Mucosa of rectum (tissue), 2 donors: Measurements from ENCODE around the gene SMTN.
"Not testable (repeated sequence)": the region's sequence is repeated elsewhere in the genome, so short reads cannot be mapped to it uniquely, and the experiment has no call there.

Experiments
- H3K27ac ChIP-seq, 2 donors: one replicate each; pipeline ENCODE4 v1.7.0; 2013; ENCODE audit warnings: inconsistent platforms in 2 of 2, low read depth in 2 of 2, low read length in 2 of 2
- H3K27me3 ChIP-seq, 2 donors: one replicate each; pipeline ENCODE4 v1.7.0; 2013; ENCODE audit warnings: low read length in 2 of 2; ENCODE audit not compliant: control insufficient read depth in 2 of 2, insufficient read depth in 2 of 2
- H3K36me3 ChIP-seq, 2 donors: one replicate each; pipeline ENCODE4 v1.7.0; 2013; ENCODE audit warnings: low read length in 2 of 2; ENCODE audit not compliant: control insufficient read depth in 2 of 2, insufficient read depth in 2 of 2
- H3K4me1 ChIP-seq, 2 donors: one replicate each; pipeline ENCODE4 v1.7.0; 2013; ENCODE audit warnings: low read length in 2 of 2, mild to moderate bottlenecking in 1 of 2; ENCODE audit not compliant: control insufficient read depth in 2 of 2, insufficient read depth in 2 of 2
- H3K4me3 ChIP-seq, 2 donors: one replicate each; pipeline ENCODE4 v1.7.0; 2013; ENCODE audit warnings: low read length in 2 of 2
- H3K9ac ChIP-seq, 2 donors: one replicate each; pipeline ENCODE4 v1.7.0; 2013; ENCODE audit warnings: low read length in 2 of 2, low read depth in 1 of 2, mild to moderate bottlenecking in 1 of 2
- H3K9me3 ChIP-seq, 2 donors: one replicate each; pipeline ENCODE4 v1.7.0; 2013; ENCODE audit warnings: low read length in 2 of 2; ENCODE audit not compliant: control insufficient read depth in 2 of 2
- donor health status: healthy.
- donor health status: Normal muscosa, but diverticular disease.

SMTN gene

GRCh38 chr22:31096657-31097279 lies 15.7 kb downstream of the SMTN start:
- Histone ChIP-seq H3K27me3 (no peaks in the 10 kb centered on the region), H3K36me3 (peaks cover 55 to 56% of the 10 kb centered on the region in 2 donors), H3K9ac (no peak overlapping the region), H3K9me3 (no peaks in the 10 kb centered on the region), H3K27ac (peak overlapping the region in 1 of 2 donors; percentile 16), H3K4me3 (no peak overlapping the region), H3K4me1 (peaks cover 0 to 5% of the 10 kb centered on the region in 2 donors)

- H3K27me3 ChIP-seq, H3K4me3 ChIP-seq, H3K4me1 ChIP-seq, H3K27ac ChIP-seq, H3K9me3 ChIP-seq, H3K9ac ChIP-seq: not testable (repeated sequence)
- peaks cover 48 to 49% of the 10 kb centered on the region in 2 donors for H3K36me3 ChIP-seq
Observed at GRCh38 chr22:31097539-31097938, 16.4 kb downstream of the SMTN start.

GRCh38 chr22:31097941-31098631 lies 17.0 kb downstream of the SMTN start:
- Histone ChIP-seq H3K27me3 (no peaks in the 10 kb centered on the region), H3K4me1 (no peaks in the 10 kb centered on the region), H3K4me3 (no peak overlapping the region), H3K36me3 (peaks cover 43 to 46% of the 10 kb centered on the region in 2 donors), H3K27ac (peak overlapping the region in 1 of 2 donors; percentile 63), H3K9me3 (no peaks in the 10 kb centered on the region), H3K9ac (no peak overlapping the region)

GRCh38 chr22:31098632-31099110 lies 17.6 kb downstream of the SMTN start:
- no peaks in the 10 kb centered on the region for H3K9me3 ChIP-seq
- H3K36me3 ChIP-seq: peaks cover 46 to 48% of the 10 kb centered on the region in 2 donors
- H3K27me3 ChIP-seq: no peaks in the 10 kb centered on the region
- H3K9ac ChIP-seq: peak overlapping the region in 1 of 2 donors; percentile 14
- no peak overlapping the region for H3K4me3 ChIP-seq
- H3K4me1 ChIP-seq: no peaks in the 10 kb centered on the region
- H3K27ac ChIP-seq: peak overlapping the region; percentile 37 to 63

GRCh38 chr22:31099386-31099785 lies 18.3 kb downstream of the SMTN start:
- Histone ChIP-seq H3K27ac (peak overlapping the region; percentile 37 to 63), H3K4me1 (no peaks in the 10 kb centered on the region), H3K27me3 (no peaks in the 10 kb centered on the region), H3K9me3 (no peaks in the 10 kb centered on the region), H3K36me3 (peaks cover 45 to 50% of the 10 kb centered on the region in 2 donors), H3K4me3 (no peak overlapping the region), H3K9ac (no peak overlapping the region)

- no peaks in the 10 kb centered on the region for H3K27me3 ChIP-seq
- no peak overlapping the region for H3K4me3 ChIP-seq
- peak overlapping the region in 1 of 2 donors; percentile 16 for H3K27ac ChIP-seq
- no peak overlapping the region for H3K9ac ChIP-seq
- H3K9me3 ChIP-seq: no peaks in the 10 kb centered on the region
- H3K36me3 ChIP-seq: peaks cover 40 to 46% of the 10 kb centered on the region in 2 donors
- no peaks in the 10 kb centered on the region for H3K4me1 ChIP-seq
Observed at GRCh38 chr22:31099841-31100761, 19.0 kb downstream of the SMTN start.

DNA sequence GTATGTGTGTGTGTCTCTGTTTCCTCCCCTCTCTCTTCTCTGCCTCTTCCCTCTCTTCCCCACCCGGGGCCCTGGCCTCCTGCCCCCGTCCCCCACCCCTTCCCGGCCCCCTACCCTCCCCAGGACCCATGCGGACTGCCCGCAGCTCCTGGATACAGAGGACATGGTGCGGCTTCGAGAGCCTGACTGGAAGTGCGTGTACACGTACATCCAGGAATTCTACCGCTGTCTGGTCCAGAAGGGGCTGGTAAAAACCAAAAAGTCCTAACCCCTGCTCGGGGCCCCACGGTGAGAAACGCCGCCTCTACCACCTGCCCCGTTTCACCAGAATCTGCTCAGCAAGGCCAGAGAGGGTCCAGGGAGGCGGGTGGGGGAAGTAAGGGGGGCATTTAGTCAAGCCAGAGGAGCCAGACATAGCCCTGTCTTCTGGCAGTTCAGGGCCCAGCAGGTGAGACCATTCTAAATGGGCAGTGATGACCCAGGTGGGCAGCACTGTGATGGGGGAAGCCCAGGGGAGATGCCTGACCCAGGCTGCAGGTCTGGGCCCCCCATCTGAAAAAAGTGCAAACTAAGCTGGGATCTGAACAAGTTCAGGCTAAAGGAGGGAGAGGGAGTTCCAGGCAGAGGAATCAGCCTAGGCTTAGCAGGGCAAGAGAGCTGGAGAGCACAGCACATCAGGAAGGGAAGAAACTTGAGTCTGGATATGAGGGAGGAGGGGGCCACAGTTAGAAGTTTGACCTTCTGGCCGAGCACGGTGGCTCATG lies 19.8 kb downstream of the SMTN start:
- H3K27ac ChIP-seq: peak overlapping the region in 1 of 2 donors; percentile 69
- no peak overlapping the region for H3K9ac ChIP-seq
- H3K4me3 ChIP-seq: no peak overlapping the region
- no peaks in the 10 kb centered on the region for H3K9me3 ChIP-seq
- no peaks in the 10 kb centered on the region for H3K4me1 ChIP-seq
- peaks cover 32 to 37% of the 10 kb centered on the region in 2 donors for H3K36me3 ChIP-seq
- H3K27me3 ChIP-seq: no peaks in the 10 kb centered on the region

DNA sequence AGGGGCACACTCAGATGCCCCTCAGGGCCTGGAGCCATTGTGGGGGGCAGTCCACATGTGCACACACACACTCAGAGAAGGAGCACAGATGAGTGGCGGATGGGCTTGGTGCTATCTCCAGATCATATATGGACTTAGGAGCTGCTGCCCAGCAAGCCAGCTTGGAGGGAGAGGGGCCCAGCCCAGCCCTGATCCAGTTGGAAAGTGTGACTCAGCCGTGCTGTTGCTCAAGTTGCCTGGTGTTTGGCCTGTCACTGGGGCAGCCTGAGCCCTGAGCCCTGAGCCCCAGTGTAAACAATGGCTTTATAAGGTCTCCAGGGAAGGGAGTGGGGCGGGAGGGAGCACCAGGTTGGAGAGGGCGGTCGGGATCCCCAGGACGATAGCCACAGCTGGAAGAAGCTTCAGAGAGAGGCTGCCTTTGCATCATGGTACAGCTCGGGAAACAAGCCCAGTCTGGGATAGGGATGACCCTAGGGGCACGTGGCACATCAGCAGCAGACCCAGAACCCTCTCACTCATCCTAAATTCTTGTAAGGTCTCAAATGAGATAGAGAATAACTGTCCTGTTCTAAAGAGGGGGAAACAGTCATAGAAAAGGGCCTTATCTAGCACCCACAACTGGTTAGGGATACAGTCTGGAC lies 21.4 kb downstream of the SMTN start:
- no peaks in the 10 kb centered on the region for H3K27me3 ChIP-seq
- no peaks in the 10 kb centered on the region for H3K9me3 ChIP-seq
- H3K27ac ChIP-seq: peak overlapping the region; percentile 69 to 77
- peaks cover 4 to 11% of the 10 kb centered on the region in 2 donors for H3K4me1 ChIP-seq
- no peak overlapping the region for H3K4me3 ChIP-seq
- no peak overlapping the region for H3K9ac ChIP-seq
- H3K36me3 ChIP-seq: peaks cover 22 to 27% of the 10 kb centered on the region in 2 donors

- H3K9ac ChIP-seq: no peak overlapping the region
- H3K4me1 ChIP-seq: peaks cover 7 to 16% of the 10 kb centered on the region in 2 donors
- no peaks in the 10 kb centered on the region for H3K9me3 ChIP-seq
- H3K27me3 ChIP-seq: no peaks in the 10 kb centered on the region
- no peak overlapping the region for H3K4me3 ChIP-seq
- peaks cover 17 to 22% of the 10 kb centered on the region in 2 donors for H3K36me3 ChIP-seq
- peak overlapping the region; percentile 63 to 77 for H3K27ac ChIP-seq
Observed at GRCh38 chr22:31103111-31103510, 22.0 kb downstream of the SMTN start.
